IPS-18a (cell line): Measurements from ENCODE around the gene PTPRM.

Experiments used
- H3K27ac ChIP-seq: one replicate; pipeline ENCODE4 v1.5.1; 2013; ENCODE audit warnings: low read length
- H3K27me3 ChIP-seq: one replicate; pipeline ENCODE4 v1.6.1; 2013; ENCODE audit warnings: mild to moderate bottlenecking, low read length; ENCODE audit not compliant: control insufficient read depth, insufficient read depth
- H3K36me3 ChIP-seq: one replicate; pipeline ENCODE4 v1.6.1; 2013; ENCODE audit warnings: low read depth, low read length; ENCODE audit not compliant: control insufficient read depth
- H3K4me1 ChIP-seq: one replicate; pipeline ENCODE4 v1.6.1; 2013; ENCODE audit warnings: low read depth, low read length; ENCODE audit not compliant: control insufficient read depth
- H3K4me3 ChIP-seq: one replicate; pipeline ENCODE4 v1.5.1; 2013; ENCODE audit warnings: low read length
- H3K9ac ChIP-seq: one replicate; pipeline ENCODE4 v1.6.1; 2013; ENCODE audit warnings: mild to moderate bottlenecking, low read length, moderate library complexity
- H3K9me3 ChIP-seq: one replicate; pipeline ENCODE4 v1.6.1; 2013; ENCODE audit warnings: low read depth, low read length; ENCODE audit not compliant: control insufficient read depth

PTPRM gene

DNA sequence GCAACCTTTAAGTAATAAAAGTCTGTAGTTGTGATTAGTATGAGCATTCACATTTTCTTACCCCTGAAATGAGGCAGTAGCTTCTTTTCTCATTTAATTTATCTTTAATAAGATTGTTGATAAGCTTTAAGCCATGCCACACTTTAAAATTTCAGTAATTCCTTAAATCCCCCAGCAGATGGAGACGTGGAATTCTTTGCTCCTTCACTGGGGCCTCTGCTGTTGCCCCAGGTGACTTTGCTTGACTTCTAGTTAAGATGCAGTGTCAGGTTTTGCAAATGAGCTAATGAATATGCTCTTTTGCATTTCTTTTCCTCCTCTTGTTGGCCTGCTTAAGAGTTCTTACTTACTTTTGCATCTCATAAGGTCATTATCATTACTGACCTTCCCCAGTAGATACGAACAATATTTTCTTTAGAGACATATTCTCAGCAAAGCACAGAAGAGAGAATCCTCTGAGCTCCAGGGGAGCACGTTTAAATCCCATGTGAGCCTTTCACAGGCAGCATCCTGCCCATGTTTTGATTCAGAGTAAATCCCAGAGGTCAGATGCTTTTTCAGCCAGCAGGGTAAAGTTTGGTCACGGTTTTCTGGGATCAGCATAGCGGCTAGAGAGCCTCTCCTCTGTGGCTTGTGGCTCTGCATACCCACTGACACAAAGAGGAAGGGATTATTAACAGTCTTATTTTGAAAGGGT is 222.9 kb downstream of the PTPRM start:
- Histone ChIP-seq H3K9ac (no peak overlapping the region), H3K27me3 (no peaks in the 10 kb centered on the region), H3K27ac (peak overlapping the region; percentile 56), H3K4me3 (peak overlapping the region; percentile 34), H3K36me3 (no peaks in the 10 kb centered on the region), H3K9me3 (no peaks in the 10 kb centered on the region), H3K4me1 (peaks cover 14% of the 10 kb centered on the region)

DNA sequence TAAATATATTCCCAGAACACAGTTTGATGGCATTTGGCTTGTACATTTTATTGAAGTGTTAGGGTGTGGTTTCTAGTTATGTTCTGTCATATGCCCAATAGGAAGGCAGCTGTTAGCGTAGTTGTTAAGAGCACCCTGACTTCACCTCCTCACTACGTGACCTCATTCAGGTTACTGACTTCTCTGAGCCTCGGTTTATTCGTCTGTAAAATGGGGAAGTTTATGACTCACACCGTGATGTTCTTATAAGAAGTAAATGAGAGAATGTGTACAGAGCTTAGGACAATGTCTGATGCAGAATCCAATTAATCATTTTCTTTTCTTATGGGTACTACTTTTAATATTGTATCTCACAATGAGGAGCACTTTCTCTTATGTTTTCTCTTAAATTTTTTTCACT is 226.0 kb downstream of the PTPRM start:
- peaks cover 14% of the 10 kb centered on the region for H3K4me1 ChIP-seq
- no peak overlapping the region for H3K9ac ChIP-seq
- H3K9me3 ChIP-seq, result no peaks in the 10 kb centered on the region
- H3K36me3 ChIP-seq, result no peaks in the 10 kb centered on the region
- no peak overlapping the region for H3K4me3 ChIP-seq
- H3K27ac ChIP-seq, result no peak overlapping the region
- H3K27me3 ChIP-seq, result no peaks in the 10 kb centered on the region

GRCh38 chr18:7803956-7804469 is 236.9 kb downstream of the PTPRM start:
- no peaks in the 10 kb centered on the region for H3K36me3 ChIP-seq
- no peaks in the 10 kb centered on the region for H3K27me3 ChIP-seq
- no peak overlapping the region for H3K27ac ChIP-seq
- H3K4me3 ChIP-seq, result no peak overlapping the region
- no peak overlapping the region for H3K9ac ChIP-seq
- no peaks in the 10 kb centered on the region for H3K9me3 ChIP-seq
- no peaks in the 10 kb centered on the region for H3K4me1 ChIP-seq

DNA sequence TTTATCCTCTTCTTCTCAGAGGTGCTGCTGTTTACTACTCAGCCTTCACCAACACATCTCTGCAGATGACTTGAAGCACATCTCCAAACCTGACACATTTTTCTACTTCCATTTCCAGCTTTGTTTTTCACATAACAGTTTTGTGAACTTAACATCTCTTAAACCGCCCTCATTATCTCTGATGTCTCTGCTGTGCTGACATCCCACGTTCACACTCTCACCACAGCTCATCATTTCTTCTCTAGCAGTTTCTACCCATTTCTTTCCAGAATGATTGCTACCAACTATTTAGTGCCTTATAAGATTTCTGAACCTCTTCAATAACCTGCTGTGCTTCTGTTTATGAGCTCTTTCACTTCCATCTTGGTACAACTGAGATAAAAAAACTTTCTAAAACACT is 238.0 kb downstream of the PTPRM start:
- no peaks in the 10 kb centered on the region for H3K9me3 ChIP-seq
- no peak overlapping the region for H3K27ac ChIP-seq
- no peaks in the 10 kb centered on the region for H3K27me3 ChIP-seq
- no peaks in the 10 kb centered on the region for H3K4me1 ChIP-seq
- no peaks in the 10 kb centered on the region for H3K36me3 ChIP-seq
- H3K4me3 ChIP-seq, result no peak overlapping the region
- no peak overlapping the region for H3K9ac ChIP-seq

- Histone ChIP-seq H3K4me1 (no peaks in the 10 kb centered on the region), H3K4me3 (no peak overlapping the region)
These were observed 238.8 kb downstream of the PTPRM start for GRCh38 chr18:7805880-7806279.

DNA sequence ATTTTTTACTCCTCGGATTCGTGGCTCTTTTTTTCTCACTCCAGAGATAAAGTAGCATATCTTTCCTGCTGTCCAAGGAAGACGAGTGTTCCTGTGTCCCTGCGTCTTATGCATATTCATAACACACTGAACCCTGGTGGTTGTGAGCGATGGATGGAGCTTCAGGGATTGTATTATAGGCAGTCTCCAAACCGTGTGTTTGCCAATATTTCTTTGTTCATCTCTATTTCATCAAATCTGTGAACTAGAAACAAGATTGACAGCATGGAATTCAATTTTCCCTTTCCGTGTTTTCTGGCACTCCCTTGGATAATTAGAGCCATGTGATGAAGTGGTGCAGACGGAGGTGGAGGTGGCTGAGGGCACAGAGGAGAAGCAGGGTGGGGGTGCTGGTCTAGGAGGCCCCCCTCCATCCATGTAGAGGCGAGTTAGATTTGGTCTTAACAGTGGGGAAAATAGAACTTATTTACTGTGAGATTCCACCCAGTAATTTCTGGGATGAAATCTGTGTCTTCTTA is 240.9 kb downstream of the PTPRM start:
- no peaks in the 10 kb centered on the region for H3K27me3 ChIP-seq
- H3K4me1 ChIP-seq, result no peaks in the 10 kb centered on the region
- no peaks in the 10 kb centered on the region for H3K9me3 ChIP-seq
- no peak overlapping the region for H3K27ac ChIP-seq
- H3K36me3 ChIP-seq, result no peaks in the 10 kb centered on the region
- H3K9ac ChIP-seq, result no peak overlapping the region
- no peak overlapping the region for H3K4me3 ChIP-seq

More at GRCh38 chr18:7805880-7806279, 238.8 kb downstream of the PTPRM start:
- H3K27ac ChIP-seq, result no peak overlapping the region
- H3K27me3 ChIP-seq, result no peaks in the 10 kb centered on the region
- no peaks in the 10 kb centered on the region for H3K9me3 ChIP-seq
- H3K9ac ChIP-seq, result no peak overlapping the region
- H3K36me3 ChIP-seq, result no peaks in the 10 kb centered on the region

GRCh38 chr18:7808992-7809391 is 241.9 kb downstream of the PTPRM start:
- H3K27me3 ChIP-seq, result no peaks in the 10 kb centered on the region
- H3K9ac ChIP-seq, result no peak overlapping the region
- H3K27ac ChIP-seq, result no peak overlapping the region
- H3K36me3 ChIP-seq, result no peaks in the 10 kb centered on the region
- H3K4me3 ChIP-seq, result no peak overlapping the region
- H3K4me1 ChIP-seq, result no peaks in the 10 kb centered on the region
- peaks cover under 1% of the 10 kb centered on the region for H3K9me3 ChIP-seq

DNA sequence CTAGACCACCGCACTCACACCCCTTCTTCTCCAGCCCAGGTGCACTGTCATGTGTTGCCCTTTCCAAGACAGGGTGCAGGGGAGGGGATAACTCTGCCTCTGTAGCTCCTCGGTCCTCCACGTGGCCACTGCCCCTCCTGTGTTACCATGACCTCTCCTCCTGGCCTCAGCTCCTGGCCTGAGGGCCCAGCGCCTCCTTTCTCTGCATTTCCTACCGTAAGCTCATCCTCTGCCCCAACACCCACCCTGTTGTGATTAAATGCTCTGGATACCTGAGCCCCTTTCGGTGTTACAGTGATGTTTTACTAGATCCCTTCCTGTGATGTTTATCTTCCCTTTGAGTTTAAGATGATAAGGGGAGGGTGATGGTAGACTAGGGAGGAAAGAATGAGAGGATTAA is 242.3 kb downstream of the PTPRM start:
- H3K4me1 ChIP-seq, result no peaks in the 10 kb centered on the region
- H3K9me3 ChIP-seq, result peaks cover 5% of the 10 kb centered on the region
- H3K36me3 ChIP-seq, result no peaks in the 10 kb centered on the region
- H3K9ac ChIP-seq, result no peak overlapping the region
- H3K27me3 ChIP-seq, result no peaks in the 10 kb centered on the region
- no peak overlapping the region for H3K4me3 ChIP-seq
- H3K27ac ChIP-seq, result no peak overlapping the region

GRCh38 chr18:7809978-7810377 is 242.9 kb downstream of the PTPRM start:
- H3K9ac ChIP-seq, result no peak overlapping the region
- H3K36me3 ChIP-seq, result no peaks in the 10 kb centered on the region
- H3K9me3 ChIP-seq, result peaks cover 10% of the 10 kb centered on the region
- H3K27ac ChIP-seq, result no peak overlapping the region
- no peaks in the 10 kb centered on the region for H3K27me3 ChIP-seq
- H3K4me1 ChIP-seq, result no peaks in the 10 kb centered on the region
- no peak overlapping the region for H3K4me3 ChIP-seq

DNA sequence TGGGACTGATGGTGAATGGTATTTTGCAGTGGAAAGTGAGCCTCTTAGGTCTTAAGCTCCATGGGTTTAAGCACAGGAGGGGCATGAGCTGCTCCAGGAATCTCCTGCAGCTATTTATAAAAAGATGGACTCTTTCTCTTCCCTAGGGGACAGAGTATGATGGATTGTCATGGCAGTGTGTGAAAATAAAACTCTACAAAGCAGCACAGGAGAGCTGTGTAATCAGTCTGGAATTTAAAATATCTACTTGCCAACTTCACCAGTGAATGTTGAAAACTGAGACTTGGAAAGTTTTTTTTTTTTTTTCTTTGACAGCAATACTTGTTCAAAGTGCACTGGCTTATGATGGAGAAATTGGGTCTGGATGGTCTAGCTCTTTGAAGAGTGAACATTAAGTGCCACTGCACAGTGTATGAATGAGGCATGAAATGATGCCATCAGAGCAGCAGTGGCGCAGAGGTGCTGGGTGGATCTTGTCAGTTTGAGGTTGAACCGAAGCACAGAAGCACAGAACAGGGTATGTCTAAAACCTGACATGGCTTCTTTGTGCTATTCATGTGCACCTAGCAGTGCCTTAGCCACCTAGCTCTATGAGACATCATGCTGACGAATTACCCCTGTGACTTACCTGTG is 245.4 kb downstream of the PTPRM start:
- Histone ChIP-seq H3K9ac (no peak overlapping the region), H3K9me3 (peaks cover 12% of the 10 kb centered on the region), H3K27me3 (no peaks in the 10 kb centered on the region), H3K4me1 (no peaks in the 10 kb centered on the region), H3K4me3 (no peak overlapping the region), H3K27ac (no peak overlapping the region), H3K36me3 (no peaks in the 10 kb centered on the region)

DNA sequence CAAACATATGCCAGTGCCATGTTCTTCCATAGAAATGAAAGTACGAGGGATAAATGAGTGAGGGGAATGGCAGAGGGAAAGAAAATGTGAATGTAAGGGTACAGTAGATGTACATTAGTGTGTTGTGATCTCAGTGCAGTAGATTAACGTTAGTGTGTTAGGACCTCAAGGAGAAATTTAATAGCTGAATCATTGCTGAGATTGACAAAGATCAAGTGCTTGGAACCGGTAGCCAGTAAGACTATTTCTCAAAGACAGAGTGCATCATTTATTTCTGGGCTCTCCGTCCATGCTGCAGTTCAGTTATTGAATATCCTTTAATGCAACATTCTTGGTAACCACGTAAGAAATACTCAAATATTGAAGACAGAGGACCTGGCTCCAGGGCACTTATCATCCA is 246.0 kb downstream of the PTPRM start:
- H3K27ac ChIP-seq, result no peak overlapping the region
- no peaks in the 10 kb centered on the region for H3K36me3 ChIP-seq
- H3K9me3 ChIP-seq, result peaks cover 12% of the 10 kb centered on the region
- H3K4me3 ChIP-seq, result no peak overlapping the region
- no peaks in the 10 kb centered on the region for H3K4me1 ChIP-seq
- H3K27me3 ChIP-seq, result no peaks in the 10 kb centered on the region
- no peak overlapping the region for H3K9ac ChIP-seq
